GM12878 (cell line): Measurements from ENCODE around the gene PGF. TPM values are rescaled to one million over a fixed set of nuclear protein-coding genes. Genes with fewer than 3 reads are reported as not detected.
A peak's percentile ranks its signal among the peaks of the same experiment; 100 is the strongest.

Experiments
- ATAC-seq: fragments of 200-7000 bp; cut with Tn5 transposase; 3 replicates; pipeline ENCODE4 v1.9.1; 2020; ENCODE audit warnings: mild to moderate bottlenecking, moderate library complexity
- BruUV-seq: library from RNA; stranded (reverse); fragments of 400-500 nt; replicated peaks from 2 replicates; lab custom pipeline; 2021; lab: Mats Ljungman, UMichigan
- CTCF ChIA-PET: fragments of 300-600 bp; sonication (Branson Sonifier 250); formaldehyde crosslinking; extraction: SDS; loops from one replicate; lab custom pipeline; 2021; ENCODE audit warnings: inconsistent platforms; lab: Yijun Ruan, JAX
- POLR2A ChIA-PET: fragments of 350-600 bp; formaldehyde crosslinking; extraction: SDS; loops from one replicate; lab custom pipeline; 2021; ENCODE audit warnings: inconsistent platforms; lab: Charles Lee
- RAD21 ChIA-PET: fragments of 300-600 bp; sonication (Branson Sonifier 250); formaldehyde crosslinking; loops from one replicate; lab custom pipeline; 2023; ENCODE audit warnings: antibody characterized with exemption; ENCODE audit not compliant: unreplicated experiment; lab: Charles Lee
- SMC1A ChIA-PET: fragments of 300-600 bp; sonication (Branson Sonifier 250); formaldehyde crosslinking; loops from one replicate; lab custom pipeline; 2023; ENCODE audit not compliant: unreplicated experiment, uncharacterized antibody; lab: Charles Lee
- DNase-seq: peaks from one replicate; pipeline ENCODE4 v3.0.0-alpha.2; 2011; ENCODE audit warnings: low read depth, low spot score
- FAIRE-seq: peaks from 3 replicates; lab custom pipeline; 2011; peaks lifted over from hg19 to GRCh38; lab: Jason Lieb, UNC
- H2AFZ ChIP-seq: 2 replicates; pipeline ENCODE4 v1.6.0; 2011; ENCODE audit warnings: low read depth, low read length, control low read depth; ENCODE audit not compliant: control insufficient read depth
- H3K27ac ChIP-seq: 2 replicates; pipeline ENCODE4 v1.5.1; 2011; ENCODE audit warnings: control low read depth; ENCODE audit not compliant: control insufficient read depth, insufficient read depth
- H3K27me3 ChIP-seq, 2 experiments: replicated peaks in 1 of 2; 2 replicates each; pipeline versions ENCODE4 v1.6.0 to v1.6.1; 2011; ENCODE audit warnings: low read length in 1 of 2; ENCODE audit not compliant: control insufficient read depth in 2 of 2, insufficient read depth in 2 of 2
- H3K36me3 ChIP-seq, 2 experiments: 2 replicates each; pipeline ENCODE4 v1.5.1; 2011; ENCODE audit warnings: low read length in 1 of 2; ENCODE audit not compliant: control insufficient read depth in 2 of 2, insufficient read depth in 2 of 2
- H3K4me1 ChIP-seq: 2 replicates; pipeline ENCODE4 v1.6.1; 2011; ENCODE audit warnings: mild to moderate bottlenecking, low read length, moderate library complexity, mixed read lengths; ENCODE audit not compliant: control insufficient read depth, insufficient read depth
- H3K4me2 ChIP-seq: 2 replicates; pipeline ENCODE4 v1.6.0; 2011; ENCODE audit warnings: control low read depth; ENCODE audit not compliant: control insufficient read depth, insufficient read depth
- H3K4me3 ChIP-seq: fragments of 200-600 bp; sonication (generic); 2 replicates; pipeline ENCODE4 v1.5.1; 2016
- H3K79me2 ChIP-seq: 2 replicates; pipeline ENCODE4 v1.6.0; 2011; ENCODE audit warnings: low read length; ENCODE audit not compliant: control insufficient read depth, insufficient read depth
- H3K9ac ChIP-seq: 2 replicates; pipeline ENCODE4 v1.8.0; 2011; ENCODE audit warnings: low read length, control low read depth, mixed read lengths; ENCODE audit not compliant: control insufficient read depth, insufficient read depth
- H3K9me3 ChIP-seq: replicated peaks from 3 replicates; pipeline ENCODE4 v1.5.1; 2011; ENCODE audit warnings: mild to moderate bottlenecking, low read length; ENCODE audit not compliant: control insufficient read depth, insufficient read depth
- H4K20me1 ChIP-seq: 2 replicates; pipeline ENCODE4 v1.6.0; 2011; ENCODE audit not compliant: control insufficient read depth, insufficient read depth
- CHD4 ChIP-seq: fragments of 200-600 bp; sonication (generic); IDR thresholded peaks from 2 replicates; pipeline ENCODE4 v1.6.1; 2016; ENCODE audit warnings: mild to moderate bottlenecking
- E4F1 ChIP-seq: fragments of 450-650 bp; IDR thresholded peaks from 2 replicates; pipeline ENCODE4 v1.6.1; 2018; ENCODE audit warnings: borderline replicate concordance, mild to moderate bottlenecking; ENCODE audit not compliant: partially characterized antibody
- EGR1 ChIP-seq, 2 experiments: IDR thresholded peaks; 1 replicate in 1 of 2; 2 replicates in 1 of 2; pipeline ENCODE4 v1.6.1; 2011 to 2012; ENCODE audit warnings: low read depth in 2 of 2, low read length in 2 of 2, borderline replicate concordance in 1 of 2, mild to moderate bottlenecking in 1 of 2, moderate library complexity in 1 of 2
- EP300 ChIP-seq, 2 experiments: fragments of 150-350 bp in 1 of 2; IDR thresholded peaks; 2 replicates each; pipeline ENCODE4 v1.6.1; 2011 to 2012; ENCODE audit warnings: low read depth in 2 of 2, low read length in 2 of 2, borderline replicate concordance in 1 of 2, improper control_type of control experiment in 1 of 2, inconsistent platforms in 1 of 2; ENCODE audit not compliant: control insufficient read depth in 1 of 2
- HCFC1 ChIP-seq: fragments of 150-350 bp; IDR thresholded peaks from 2 replicates; pipeline ENCODE4 v1.6.1; 2014; ENCODE audit warnings: low read length
- HDGF ChIP-seq: fragments of 450-650 bp; IDR thresholded peaks from 2 replicates; pipeline ENCODE4 v1.6.1; 2016; ENCODE audit warnings: antibody characterized with exemption
- IKZF1 ChIP-seq: fragments of 450-650 bp; conservative IDR thresholded peaks from 2 replicates; pipeline ENCODE4 v1.6.1; 2017; ENCODE audit warnings: antibody characterized with exemption, mild to moderate bottlenecking
- MEF2B ChIP-seq: fragments of 450-650 bp; IDR thresholded peaks from 2 replicates; pipeline ENCODE4 v1.6.1; 2018; ENCODE audit warnings: mild to moderate bottlenecking, moderate library complexity; ENCODE audit not compliant: partially characterized antibody, poor library complexity, severe bottlenecking
- MTA3 ChIP-seq: IDR thresholded peaks from 2 replicates; pipeline ENCODE4 v1.6.1; 2012; ENCODE audit warnings: low read length, inconsistent platforms, borderline replicate concordance
- NFYB ChIP-seq: IDR thresholded peaks from 2 replicates; pipeline ENCODE4 v1.6.1; 2011; ENCODE audit warnings: low read depth, mild to moderate bottlenecking, low read length, improper control_type of control experiment, moderate library complexity; ENCODE audit not compliant: insufficient read depth
- PRDM15 ChIP-seq: fragments of 450-650 bp; formaldehyde crosslinking; IDR thresholded peaks from 2 replicates; pipeline ENCODE4 v1.4.0; 2020; ENCODE audit warnings: mild to moderate bottlenecking, moderate library complexity
- RAD21 ChIP-seq: IDR thresholded peaks from 2 replicates; pipeline ENCODE4 v1.6.1; 2011; ENCODE audit warnings: mild to moderate bottlenecking, low read depth, low read length, moderate library complexity; ENCODE audit not compliant: insufficient read depth
- RUNX3 ChIP-seq: IDR thresholded peaks from 2 replicates; pipeline ENCODE4 v1.6.1; 2012; ENCODE audit warnings: low read length, inconsistent platforms
- SREBF2 ChIP-seq: IDR thresholded peaks from 2 replicates; pipeline ENCODE4 v1.6.1; 2012; ENCODE audit warnings: mild to moderate bottlenecking, low read length
- SUPT20H ChIP-seq: IDR thresholded peaks from 2 replicates; pipeline ENCODE4 v1.6.1; 2011; ENCODE audit warnings: low read depth, mild to moderate bottlenecking, low read length, moderate library complexity, borderline replicate concordance; ENCODE audit not compliant: control insufficient read depth
- TCF3 ChIP-seq: IDR thresholded peaks from 2 replicates; pipeline ENCODE4 v1.6.1; 2012; ENCODE audit warnings: low read depth, mild to moderate bottlenecking, low read length, borderline replicate concordance; ENCODE audit not compliant: insufficient read depth
- YBX1 ChIP-seq: fragments of 450-650 bp; IDR thresholded peaks from 2 replicates; pipeline ENCODE4 v1.6.1; 2016; ENCODE audit warnings: antibody characterized with exemption
- WGBS: methylation state at CpG from one replicate; pipeline ENCODE4 v1.1.6; 2016; ENCODE audit warnings: low lambda C conversion rate; ENCODE audit not compliant: insufficient replicate concordance, insufficient coverage; ENCODE audit errors: missing lambda C conversion rate; 5-methylcytosine and 5-hydroxymethylcytosine counted together
- in situ Hi-C: fragments of 300-500 bp; cut with MboI; formaldehyde crosslinking; loops from 9 replicates; pipeline ENCODE4 v1.14.3; 2018; ENCODE audit warnings: mixed read lengths
- intact Hi-C: fragments of 100-400 bp; cut with micrococcal nuclease; formaldehyde crosslinking; loops from one replicate; pipeline ENCODE4 v1.14.2; 2022; ENCODE audit not compliant: unreplicated experiment
- polyA plus RNA-seq, 11 experiments: library from polyadenylated mRNA; depleted of rRNA in 4 of 11; unstranded in 6 of 11; stranded (reverse) in 5 of 11; fragments of >200 nt; fragmentation: Nextera tagmentation in 4 of 11; fragmentation: Illumina TruSeq in 1 of 11; extraction: Ambion mirVana in 4 of 11; extraction: Trizol in 1 of 11; gene quantifications; 1 replicate in 1 of 11; 2 replicates in 10 of 11; pipeline versions ENCODE4 v1.2.1 to v1.2.3, GENCODE V29; 2011 to 2016; ENCODE audit warnings: inconsistent platforms in 2 of 11, missing spikeins in 2 of 11, low read depth in 1 of 11
- total RNA-seq, 4 experiments: library from RNA; depleted of rRNA in 3 of 4; stranded (reverse); fragments of >200 nt in 3 of 4; fragmentation: Illumina TruSeq in 1 of 4; extraction: Trizol in 1 of 4; gene quantifications; 2 replicates each; pipeline versions ENCODE4 v1.2.1 to v1.2.3, GENCODE V29; 2013 to 2021

PGF gene
- total and polyA plus RNA-seq, 10 of the 15 experiments (the other 5 are each of a cell fraction or from before 2014, with no cell fraction given): 0.11 to 5.5 (median 0.63) TPM

- 18% methylated on average over 5 of the region's 5 CpGs for WGBS
- intact Hi-C loops: loop anchor here (1.0 to 10.0 kb wide), 3 partner anchors 32 to 358 kb away; no protein-coding TSS in a partner anchor
Observed at GRCh38 chr14:74946659-74947281, 8.6 kb downstream of the PGF start.

More at GRCh38 chr14:74946659-74947281, 8.6 kb downstream of the PGF start:
- in situ Hi-C loops: no loop called here
- ATAC-seq (no peak), FAIRE-seq (no peak), DNase-seq (no peak)
- no peak for TF ChIP-seq RAD21
- no peak for TF ChIP-seq SUPT20H
- no peak for TF ChIP-seq NFYB
- no peak for TF ChIP-seq YBX1
- no peak for TF ChIP-seq TCF3
- no peak for TF ChIP-seq EGR1 (IDR thresholded peaks at IDR 0.05; ENCODE audit: borderline replicate concordance in 1 of 2, low read depth in 2 of 2, low read length in 2 of 2)
- TF ChIP-seq IKZF1: 0 out of 2 replicates have a peak, but pooled peaks have one; percentile 7
- TF ChIP-seq HCFC1: no peak
- TF ChIP-seq MTA3: no peak
- 0 out of 2 replicates have a peak, but pooled peaks have one; percentile 44 for TF ChIP-seq HDGF
- no peak for TF ChIP-seq SREBF2
- TF ChIP-seq PRDM15: no peak
- TF ChIP-seq RUNX3: no peak
- no peak for TF ChIP-seq MEF2B
- no peak for TF ChIP-seq CHD4
- no peak for TF ChIP-seq EP300 (IDR thresholded peaks at IDR 0.05; ENCODE audit: borderline replicate concordance in 1 of 2, control insufficient read depth in 1 of 2, low read depth in 2 of 2, low read length in 2 of 2)
- no peak for TF ChIP-seq E4F1
- no peaks in the 10 kb centered on the region for H4K20me1 ChIP-seq
- ChIA-PET RAD21 (interaction anchor here (0.5 to 2.6 kb wide), 5 partner anchors 57 to 142 kb away, joined by 3 to 17 read pairs (median 3); no protein-coding TSS in a partner anchor), SMC1A (interaction anchor here (0.8 to 6.1 kb wide), 8 partner anchors 16 to 177 kb away, joined by 3 to 32 read pairs (median 3); partner anchors contain the start of gene ACYP1), CTCF (interaction anchor here (1.0 to 9.1 kb wide), 23 partner anchors 8 to 356 kb away, joined by 3 to 129 read pairs (median 6); partner anchors contain the start of genes EIF2B2 and ZC2HC1C), POLR2A (interaction anchor here (0.8 to 1.0 kb wide), 2 partner anchors 17 to 117 kb away, joined by 3 read pairs; partner anchors contain the start of gene ACYP1)
- no TSS peak for BruUV-seq
- H3K4me3 ChIP-seq: no peak overlapping the region
- H3K36me3 ChIP-seq: no peaks in the 10 kb centered on the region
- no peak overlapping the region for H3K4me2 ChIP-seq
- H2AFZ ChIP-seq: peak overlapping the region; percentile 46; the same call in 1 of the 2 replicates
- H3K79me2 ChIP-seq: no peaks in the 10 kb centered on the region
- no peaks in the 10 kb centered on the region for H3K27me3 ChIP-seq
- H3K9me3 ChIP-seq: no peaks in the 10 kb centered on the region
- H3K4me1 ChIP-seq: peaks cover 16% of the 10 kb centered on the region
- H3K27ac ChIP-seq: no peak overlapping the region
- no peak overlapping the region for H3K9ac ChIP-seq
